NCI-H2196 (cell line): ENCODE measurements around the gene NTRK1.

Experiments
- DNase-seq: peaks from one replicate; lab custom pipeline; 2025; ENCODE audit not compliant: unreplicated experiment; lab: John Stamatoyannopoulos, UW

NTRK1 gene

DNA sequence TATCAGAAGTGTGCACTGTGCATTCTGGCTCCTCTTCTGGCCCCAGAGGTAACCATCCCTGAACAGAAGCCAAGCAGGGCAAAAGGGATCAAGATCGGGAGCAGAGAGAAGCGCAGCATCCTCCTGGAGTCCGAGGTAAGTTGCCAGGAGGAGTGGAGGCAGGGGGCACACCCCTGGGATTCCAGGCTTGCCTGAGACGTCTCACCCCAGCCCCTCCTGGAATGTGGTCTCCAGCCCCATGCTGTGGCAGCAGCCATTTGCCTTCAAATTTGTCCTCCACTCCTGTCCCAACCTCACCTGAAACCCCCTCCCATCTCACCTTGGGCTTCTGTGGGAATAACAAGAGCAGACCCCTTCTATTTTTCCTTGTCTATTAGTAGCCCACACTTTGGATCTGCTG lies 69.8 kb downstream of the NTRK1 start:
- no peak for DNase-seq
